GM12878 (cell line): ENCODE results near the gene CCER1. TPM values are rescaled to one million over a fixed set of nuclear protein-coding genes. Genes with fewer than 3 reads are reported as not detected.

Source experiments
- ATAC-seq: fragments of 200-7000 bp; cut with Tn5 transposase; 3 replicates; pipeline ENCODE4 v1.9.1; 2020; ENCODE audit warnings: mild to moderate bottlenecking, moderate library complexity
- BruUV-seq: library from RNA; stranded (reverse); fragments of 400-500 nt; replicated peaks from 2 replicates; lab custom pipeline; 2021; lab: Mats Ljungman, UMichigan
- CTCF ChIA-PET: fragments of 300-600 bp; sonication (Branson Sonifier 250); formaldehyde crosslinking; extraction: SDS; loops from one replicate; lab custom pipeline; 2021; ENCODE audit warnings: inconsistent platforms; lab: Yijun Ruan, JAX
- POLR2A ChIA-PET: fragments of 350-600 bp; formaldehyde crosslinking; extraction: SDS; loops from one replicate; lab custom pipeline; 2021; ENCODE audit warnings: inconsistent platforms; lab: Charles Lee
- RAD21 ChIA-PET: fragments of 300-600 bp; sonication (Branson Sonifier 250); formaldehyde crosslinking; loops from one replicate; lab custom pipeline; 2023; ENCODE audit warnings: antibody characterized with exemption; ENCODE audit not compliant: unreplicated experiment; lab: Charles Lee
- SMC1A ChIA-PET: fragments of 300-600 bp; sonication (Branson Sonifier 250); formaldehyde crosslinking; loops from one replicate; lab custom pipeline; 2023; ENCODE audit not compliant: unreplicated experiment, uncharacterized antibody; lab: Charles Lee
- DNase-seq: peaks from one replicate; pipeline ENCODE4 v3.0.0-alpha.2; 2011; ENCODE audit warnings: low read depth, low spot score
- FAIRE-seq: peaks from 3 replicates; lab custom pipeline; 2011; peaks lifted over from hg19 to GRCh38; lab: Jason Lieb, UNC
- H2AFZ ChIP-seq: 2 replicates; pipeline ENCODE4 v1.6.0; 2011; ENCODE audit warnings: low read depth, low read length, control low read depth; ENCODE audit not compliant: control insufficient read depth
- H3K27ac ChIP-seq: 2 replicates; pipeline ENCODE4 v1.5.1; 2011; ENCODE audit warnings: control low read depth; ENCODE audit not compliant: control insufficient read depth, insufficient read depth
- H3K27me3 ChIP-seq, 2 experiments: replicated peaks in 1 of 2; 2 replicates each; pipeline versions ENCODE4 v1.6.0 to v1.6.1; 2011; ENCODE audit warnings: low read length in 1 of 2; ENCODE audit not compliant: control insufficient read depth in 2 of 2, insufficient read depth in 2 of 2
- H3K36me3 ChIP-seq, 2 experiments: 2 replicates each; pipeline ENCODE4 v1.5.1; 2011; ENCODE audit warnings: low read length in 1 of 2; ENCODE audit not compliant: control insufficient read depth in 2 of 2, insufficient read depth in 2 of 2
- H3K4me1 ChIP-seq: 2 replicates; pipeline ENCODE4 v1.6.1; 2011; ENCODE audit warnings: mild to moderate bottlenecking, low read length, moderate library complexity, mixed read lengths; ENCODE audit not compliant: control insufficient read depth, insufficient read depth
- H3K4me2 ChIP-seq: 2 replicates; pipeline ENCODE4 v1.6.0; 2011; ENCODE audit warnings: control low read depth; ENCODE audit not compliant: control insufficient read depth, insufficient read depth
- H3K4me3 ChIP-seq: fragments of 200-600 bp; sonication (generic); 2 replicates; pipeline ENCODE4 v1.5.1; 2016
- H3K79me2 ChIP-seq: 2 replicates; pipeline ENCODE4 v1.6.0; 2011; ENCODE audit warnings: low read length; ENCODE audit not compliant: control insufficient read depth, insufficient read depth
- H3K9ac ChIP-seq: 2 replicates; pipeline ENCODE4 v1.8.0; 2011; ENCODE audit warnings: low read length, control low read depth, mixed read lengths; ENCODE audit not compliant: control insufficient read depth, insufficient read depth
- H3K9me3 ChIP-seq: replicated peaks from 3 replicates; pipeline ENCODE4 v1.5.1; 2011; ENCODE audit warnings: mild to moderate bottlenecking, low read length; ENCODE audit not compliant: control insufficient read depth, insufficient read depth
- H4K20me1 ChIP-seq: 2 replicates; pipeline ENCODE4 v1.6.0; 2011; ENCODE audit not compliant: control insufficient read depth, insufficient read depth
- BCL11A ChIP-seq: IDR thresholded peaks from 2 replicates; pipeline ENCODE4 v1.6.1; 2011; ENCODE audit warnings: low read depth, low read length
- BCL3 ChIP-seq: IDR thresholded peaks from 2 replicates; pipeline ENCODE4 v1.6.1; 2011; ENCODE audit warnings: borderline replicate concordance, low read depth, mild to moderate bottlenecking, moderate library complexity, low read length; ENCODE audit not compliant: insufficient read depth, poor library complexity, severe bottlenecking
- CREB1 ChIP-seq: IDR thresholded peaks from 2 replicates; pipeline ENCODE4 v1.6.1; 2012; ENCODE audit warnings: low read depth, mild to moderate bottlenecking, inconsistent platforms
- HCFC1 ChIP-seq: fragments of 150-350 bp; IDR thresholded peaks from 2 replicates; pipeline ENCODE4 v1.6.1; 2014; ENCODE audit warnings: low read length
- NFIC ChIP-seq: IDR thresholded peaks from 2 replicates; pipeline ENCODE4 v1.6.1; 2012; ENCODE audit warnings: low read depth, mild to moderate bottlenecking, inconsistent platforms, low read length, moderate library complexity
- PRDM15 ChIP-seq: fragments of 450-650 bp; formaldehyde crosslinking; IDR thresholded peaks from 2 replicates; pipeline ENCODE4 v1.4.0; 2020; ENCODE audit warnings: mild to moderate bottlenecking, moderate library complexity
- SIX5 ChIP-seq: IDR thresholded peaks from 2 replicates; pipeline ENCODE4 v1.6.1; 2011; ENCODE audit warnings: mild to moderate bottlenecking, low read depth, low read length, moderate library complexity; ENCODE audit not compliant: severe bottlenecking
- SMAD5 ChIP-seq: IDR thresholded peaks from 2 replicates; pipeline ENCODE4 v1.6.1; 2016; ENCODE audit warnings: antibody characterized with exemption, low read depth
- SP1 ChIP-seq: IDR thresholded peaks from one replicate; pipeline ENCODE4 v1.6.1; 2011; ENCODE audit warnings: low read depth, low read length
- TAF1 ChIP-seq: IDR thresholded peaks from 2 replicates; pipeline ENCODE4 v1.6.1; 2011; ENCODE audit warnings: mild to moderate bottlenecking, low read depth, low read length, borderline replicate concordance
- ZSCAN29 ChIP-seq: fragments of 450-650 bp; IDR thresholded peaks from 2 replicates; pipeline ENCODE4 v1.6.1; 2017; ENCODE audit warnings: mild to moderate bottlenecking, moderate library complexity
- ZZZ3 ChIP-seq: IDR thresholded peaks from 2 replicates; pipeline ENCODE4 v1.6.1; 2011; ENCODE audit warnings: low read depth; ENCODE audit not compliant: control insufficient read depth, insufficient read length
- in situ Hi-C: fragments of 300-500 bp; cut with MboI; formaldehyde crosslinking; loops from 9 replicates; pipeline ENCODE4 v1.14.3; 2018; ENCODE audit warnings: mixed read lengths
- intact Hi-C: fragments of 100-400 bp; cut with micrococcal nuclease; formaldehyde crosslinking; loops from one replicate; pipeline ENCODE4 v1.14.2; 2022; ENCODE audit not compliant: unreplicated experiment
- polyA plus RNA-seq, 11 experiments: library from polyadenylated mRNA; depleted of rRNA in 4 of 11; unstranded in 6 of 11; stranded (reverse) in 5 of 11; fragments of >200 nt; fragmentation: Nextera tagmentation in 4 of 11; fragmentation: Illumina TruSeq in 1 of 11; extraction: Ambion mirVana in 4 of 11; extraction: Trizol in 1 of 11; gene quantifications; 1 replicate in 1 of 11; 2 replicates in 10 of 11; pipeline versions ENCODE4 v1.2.1 to v1.2.3, GENCODE V29; 2011 to 2016; ENCODE audit warnings: inconsistent platforms in 2 of 11, missing spikeins in 2 of 11, low read depth in 1 of 11
- total RNA-seq, 4 experiments: library from RNA; depleted of rRNA in 3 of 4; stranded (reverse); fragments of >200 nt in 3 of 4; fragmentation: Illumina TruSeq in 1 of 4; extraction: Trizol in 1 of 4; gene quantifications; 2 replicates each; pipeline versions ENCODE4 v1.2.1 to v1.2.3, GENCODE V29; 2013 to 2021
- TF ChIP-seq, protein P1 (sequence below): fragments of 450-650 bp; IDR thresholded peaks from 2 replicates; pipeline ENCODE4 v1.6.1; 2017; ENCODE audit warnings: mild to moderate bottlenecking, moderate library complexity

Gene CCER1
- total and polyA plus RNA-seq, 10 of the 15 experiments (the other 5 are each of a cell fraction or from before 2014, with no cell fraction given): 0.01 TPM; not detected in 9

GRCh38 chr12:90970911-90971310, 15.9 kb upstream of the CCER1 start:
- TF ChIP-seq BCL11A (no peak), ZSCAN29 (no peak), BCL3 (no peak), NFIC (no peak), SIX5 (no peak), ZZZ3 (no peak), SMAD5 (no peak), SP1 (no peak), TAF1 (no peak), PRDM15 (CRISPR knock-in tag) (no peak), HCFC1 (no peak), CREB1 (no peak)
- TF ChIP-seq, protein P1, sequence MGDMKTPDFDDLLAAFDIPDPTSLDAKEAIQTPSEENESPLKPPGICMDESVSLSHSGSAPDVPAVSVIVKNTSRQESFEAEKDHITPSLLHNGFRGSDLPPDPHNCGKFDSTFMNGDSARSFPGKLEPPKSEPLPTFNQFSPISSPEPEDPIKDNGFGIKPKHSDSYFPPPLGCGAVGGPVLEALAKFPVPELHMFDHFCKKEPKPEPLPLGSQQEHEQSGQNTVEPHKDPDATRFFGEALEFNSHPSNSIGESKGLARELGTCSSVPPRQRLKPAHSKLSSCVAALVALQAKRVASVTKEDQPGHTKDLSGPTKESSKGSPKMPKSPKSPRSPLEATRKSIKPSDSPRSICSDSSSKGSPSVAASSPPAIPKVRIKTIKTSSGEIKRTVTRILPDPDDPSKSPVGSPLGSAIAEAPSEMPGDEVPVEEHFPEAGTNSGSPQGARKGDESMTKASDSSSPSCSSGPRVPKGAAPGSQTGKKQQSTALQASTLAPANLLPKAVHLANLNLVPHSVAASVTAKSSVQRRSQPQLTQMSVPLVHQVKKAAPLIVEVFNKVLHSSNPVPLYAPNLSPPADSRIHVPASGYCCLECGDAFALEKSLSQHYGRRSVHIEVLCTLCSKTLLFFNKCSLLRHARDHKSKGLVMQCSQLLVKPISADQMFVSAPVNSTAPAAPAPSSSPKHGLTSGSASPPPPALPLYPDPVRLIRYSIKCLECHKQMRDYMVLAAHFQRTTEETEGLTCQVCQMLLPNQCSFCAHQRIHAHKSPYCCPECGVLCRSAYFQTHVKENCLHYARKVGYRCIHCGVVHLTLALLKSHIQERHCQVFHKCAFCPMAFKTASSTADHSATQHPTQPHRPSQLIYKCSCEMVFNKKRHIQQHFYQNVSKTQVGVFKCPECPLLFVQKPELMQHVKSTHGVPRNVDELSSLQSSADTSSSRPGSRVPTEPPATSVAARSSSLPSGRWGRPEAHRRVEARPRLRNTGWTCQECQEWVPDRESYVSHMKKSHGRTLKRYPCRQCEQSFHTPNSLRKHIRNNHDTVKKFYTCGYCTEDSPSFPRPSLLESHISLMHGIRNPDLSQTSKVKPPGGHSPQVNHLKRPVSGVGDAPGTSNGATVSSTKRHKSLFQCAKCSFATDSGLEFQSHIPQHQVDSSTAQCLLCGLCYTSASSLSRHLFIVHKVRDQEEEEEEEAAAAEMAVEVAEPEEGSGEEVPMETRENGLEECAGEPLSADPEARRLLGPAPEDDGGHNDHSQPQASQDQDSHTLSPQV: no peak
- no TSS peak for BruUV-seq
- intact Hi-C loops (no loop called here), in situ Hi-C loops (no loop called here)
- DNase-seq (no peak), FAIRE-seq (no peak), ATAC-seq (no peak)
- Histone ChIP-seq H3K4me1 (no peaks in the 10 kb centered on the region), H3K27me3 (no peaks in the 10 kb centered on the region), H3K9ac (no peak overlapping the region), H3K9me3 (no peaks in the 10 kb centered on the region), H3K4me3 (no peak overlapping the region), H2AFZ (no peak overlapping the region), H3K27ac (no peak overlapping the region), H3K4me2 (no peak overlapping the region), H3K36me3 (no peaks in the 10 kb centered on the region), H4K20me1 (no peaks in the 10 kb centered on the region), H3K79me2 (no peaks in the 10 kb centered on the region)
- RAD21 ChIA-PET: no interaction called here
- CTCF ChIA-PET: interaction anchor here (1.8 to 2.8 kb wide), 3 partner anchors 7 to 359 kb away, joined by 5 to 8 read pairs (median 5); no protein-coding TSS in a partner anchor
- SMC1A ChIA-PET: no interaction called here
- POLR2A ChIA-PET: no interaction called here
